Measurements from ENCODE around the gene SBK1.

DNA sequence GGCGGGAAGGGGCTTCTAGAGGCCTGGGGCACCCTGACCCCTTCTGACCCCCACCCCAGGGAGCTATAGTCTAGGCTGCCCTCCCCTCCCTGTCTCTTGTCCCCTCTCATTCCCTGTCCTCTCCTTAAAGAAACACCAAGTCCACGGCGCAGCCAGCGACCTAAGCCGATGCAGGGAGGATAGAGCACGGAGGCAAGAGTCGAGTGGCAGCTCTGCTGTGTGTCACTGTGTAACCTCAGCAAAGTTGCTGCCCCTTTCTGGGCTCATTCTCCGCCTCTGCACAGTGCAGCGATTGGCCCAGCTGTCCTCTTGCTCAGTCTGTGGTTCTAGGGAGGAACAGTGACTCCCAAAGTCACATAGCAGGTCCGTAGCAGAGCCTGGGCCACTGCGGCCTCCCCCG lies 36.5 kb upstream of the SBK1 start:
- no peak for TF ChIP-seq EZH2phosphoT487 (IDR thresholded peaks at IDR 0.05; ENCODE audit: insufficient read depth, low read depth)
- no peak for TF ChIP-seq EZH2 (IDR thresholded peaks at IDR 0.05; ENCODE audit: insufficient read depth, poor library complexity, severe bottlenecking)
